Sigmoid colon (tissue), 4 donors: ENCODE results near the gene CRISPLD2.

Source experiments
- EP300 ChIP-seq, 4 donors: sonication (generic); formaldehyde crosslinking; IDR thresholded peaks; one replicate each; pipeline ENCODE4 v1.6.1; 2017; ENCODE audit warnings: antibody characterized with exemption in 4 of 4
- POLR2A ChIP-seq, 2 donors: fragments of 450-650 bp; IDR thresholded peaks; one replicate each; pipeline ENCODE4 v1.6.1; 2016; ENCODE audit warnings: antibody characterized with exemption in 2 of 2, mild to moderate bottlenecking in 2 of 2, moderate library complexity in 2 of 2
- POLR2AphosphoS5 ChIP-seq, 4 donors: sonication (generic); formaldehyde crosslinking; IDR thresholded peaks; one replicate each; pipeline ENCODE4 v1.6.1; 2017; ENCODE audit warnings: antibody characterized with exemption in 4 of 4
- TF ChIP-seq, protein P1 (sequence below), 4 experiments: fragments of 450-650 bp in 3 of 4; fragments of 200-600 bp in 1 of 4; IDR thresholded peaks; one replicate each; pipeline ENCODE4 v1.5.1; 2016 to 2019; ENCODE audit warnings: antibody characterized with exemption in 4 of 4, mild to moderate bottlenecking in 3 of 4, moderate library complexity in 2 of 4

DNA sequence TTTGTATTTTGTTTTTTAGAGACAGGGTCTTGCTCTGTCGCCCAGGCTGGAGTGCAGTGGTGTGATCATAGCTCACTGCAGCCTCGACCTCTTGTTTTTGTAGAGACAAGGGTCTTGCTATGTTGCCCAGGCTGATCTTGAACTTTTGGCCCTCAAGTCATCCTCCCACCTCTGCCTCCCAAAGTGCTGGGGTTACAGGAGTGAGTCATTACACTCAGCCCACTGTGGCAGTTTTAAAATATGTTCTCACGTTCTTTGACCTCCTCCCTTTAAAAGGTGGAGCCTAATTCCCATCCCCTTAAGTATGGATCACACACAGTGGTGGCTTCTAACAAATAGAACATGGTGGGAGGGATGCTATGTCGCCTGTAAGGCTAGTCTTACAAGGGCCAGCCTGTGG lies 123.8 kb downstream of the CRISPLD2 start:
- TF ChIP-seq, protein P1, sequence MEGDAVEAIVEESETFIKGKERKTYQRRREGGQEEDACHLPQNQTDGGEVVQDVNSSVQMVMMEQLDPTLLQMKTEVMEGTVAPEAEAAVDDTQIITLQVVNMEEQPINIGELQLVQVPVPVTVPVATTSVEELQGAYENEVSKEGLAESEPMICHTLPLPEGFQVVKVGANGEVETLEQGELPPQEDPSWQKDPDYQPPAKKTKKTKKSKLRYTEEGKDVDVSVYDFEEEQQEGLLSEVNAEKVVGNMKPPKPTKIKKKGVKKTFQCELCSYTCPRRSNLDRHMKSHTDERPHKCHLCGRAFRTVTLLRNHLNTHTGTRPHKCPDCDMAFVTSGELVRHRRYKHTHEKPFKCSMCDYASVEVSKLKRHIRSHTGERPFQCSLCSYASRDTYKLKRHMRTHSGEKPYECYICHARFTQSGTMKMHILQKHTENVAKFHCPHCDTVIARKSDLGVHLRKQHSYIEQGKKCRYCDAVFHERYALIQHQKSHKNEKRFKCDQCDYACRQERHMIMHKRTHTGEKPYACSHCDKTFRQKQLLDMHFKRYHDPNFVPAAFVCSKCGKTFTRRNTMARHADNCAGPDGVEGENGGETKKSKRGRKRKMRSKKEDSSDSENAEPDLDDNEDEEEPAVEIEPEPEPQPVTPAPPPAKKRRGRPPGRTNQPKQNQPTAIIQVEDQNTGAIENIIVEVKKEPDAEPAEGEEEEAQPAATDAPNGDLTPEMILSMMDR (IDR thresholded peaks at IDR 0.05): no peak
- no peak for TF ChIP-seq POLR2A (IDR thresholded peaks at IDR 0.05)
- no peak for TF ChIP-seq POLR2AphosphoS5 (IDR thresholded peaks at IDR 0.05)
- TF ChIP-seq EP300 (IDR thresholded peaks at IDR 0.05): no peak
